Colon (tissue), 2 donors: ENCODE measurements around the gene CYTH3.

Experiments
- FAIRE-seq: peaks from 2 replicates; lab custom pipeline; 2012; peaks lifted over from hg19 to GRCh38; lab: Jason Lieb, UNC
- donor health status: control.
- donor health status: control.

Gene CYTH3

GRCh38 chr7:6166443-6166891 is 106.0 kb downstream of the CYTH3 start:
- FAIRE-seq = no peak

- no peak for FAIRE-seq
These were observed 106.7 kb downstream of the CYTH3 start for GRCh38 chr7:6165521-6166320.

GRCh38 chr7:6165075-6165474 is 107.3 kb downstream of the CYTH3 start:
- no peak for FAIRE-seq

- FAIRE-seq = no peak
These were observed 107.9 kb downstream of the CYTH3 start for GRCh38 chr7:6164491-6164890.

- no peak for FAIRE-seq
These were observed 108.4 kb downstream of the CYTH3 start for GRCh38 chr7:6164010-6164409.

- FAIRE-seq = no peak
These were observed 109.0 kb downstream of the CYTH3 start for GRCh38 chr7:6163402-6163801.

GRCh38 chr7:6162650-6163366 is 109.6 kb downstream of the CYTH3 start:
- no peak for FAIRE-seq

GRCh38 chr7:6162331-6162620 is 110.1 kb downstream of the CYTH3 start:
- no peak for FAIRE-seq

GRCh38 chr7:6161463-6162330 is 110.7 kb downstream of the CYTH3 start:
- FAIRE-seq = no peak

- FAIRE-seq = no peak
These were observed 112.2 kb downstream of the CYTH3 start for GRCh38 chr7:6160191-6160623.

GRCh38 chr7:6159524-6160031 is 112.8 kb downstream of the CYTH3 start:
- no peak for FAIRE-seq

- no peak for FAIRE-seq
These were observed 113.3 kb downstream of the CYTH3 start for GRCh38 chr7:6159097-6159483.

- FAIRE-seq = no peak
These were observed 113.9 kb downstream of the CYTH3 start for GRCh38 chr7:6158424-6159096.

GRCh38 chr7:6157685-6158423 is 114.6 kb downstream of the CYTH3 start:
- FAIRE-seq = no peak

GRCh38 chr7:6156734-6157133 is 115.7 kb downstream of the CYTH3 start:
- no peak for FAIRE-seq

- no peak for FAIRE-seq
These were observed 116.8 kb downstream of the CYTH3 start for GRCh38 chr7:6155596-6155995.

- no peak for FAIRE-seq
These were observed 117.7 kb downstream of the CYTH3 start for GRCh38 chr7:6154542-6155404.

GRCh38 chr7:6153646-6154541 is 118.5 kb downstream of the CYTH3 start:
- FAIRE-seq = no peak
